BJ (cell line): ENCODE measurements around the gene HCRT. TPM values are rescaled to one million over a fixed set of nuclear protein-coding genes. Genes with fewer than 3 reads are reported as not detected.

Experiments used
- CTCF ChIA-PET: fragments of 350-600 bp; formaldehyde crosslinking; extraction: SDS; loops from one replicate; lab custom pipeline; 2021; ENCODE audit warnings: antibody characterized with exemption, inconsistent platforms; lab: Yijun Ruan, JAX
- POLR2A ChIA-PET: fragments of 300-600 bp; sonication (Branson Sonifier 250); formaldehyde crosslinking; extraction: SDS; loops from one replicate; lab custom pipeline; 2021; ENCODE audit warnings: antibody characterized with exemption; lab: Charles Lee
- DNase-seq: peaks from one replicate; pipeline ENCODE4 v3.0.0-alpha.2; 2011; ENCODE audit warnings: low read depth
- H3K27me3 ChIP-seq: 2 replicates; pipeline ENCODE4 v1.6.0; 2011; ENCODE audit warnings: low read length; ENCODE audit not compliant: control insufficient read depth, insufficient read depth
- H3K36me3 ChIP-seq: 2 replicates; pipeline ENCODE4 v1.5.1; 2011; ENCODE audit warnings: low read length; ENCODE audit not compliant: control insufficient read depth, insufficient read depth
- H3K4me3 ChIP-seq: 2 replicates; pipeline ENCODE4 v1.5.1; 2011; ENCODE audit warnings: low read depth, mild to moderate bottlenecking, control low read depth, low read length
- CTCF ChIP-seq: IDR thresholded peaks from 2 replicates; pipeline ENCODE4 v1.5.1; 2011; ENCODE audit warnings: low read depth, mild to moderate bottlenecking, control low read depth, inconsistent platforms, low read length, moderate library complexity; ENCODE audit not compliant: insufficient read depth
- polyA plus RNA-seq: library from polyadenylated mRNA; depleted of rRNA; stranded (reverse); fragments of >200 nt; gene quantifications from 2 replicates; pipeline ENCODE4 v1.2.3, GENCODE V29; 2011

HCRT gene
- polyA plus RNA-seq, 1 experiment, result not detected

GRCh38 chr17:42163696-42164407 is 21.4 kb downstream of the HCRT start:
- TF ChIP-seq CTCF, result no peak
- no peak for DNase-seq
- no peak overlapping the region for H3K4me3 ChIP-seq
- no peaks in the 10 kb centered on the region; the same call in none of the 2 replicates for H3K27me3 ChIP-seq
- no peaks in the 10 kb centered on the region for H3K36me3 ChIP-seq
- ChIA-PET CTCF (no interaction called here), POLR2A (no interaction called here)

GRCh38 chr17:42163113-42163512 is 22.1 kb downstream of the HCRT start:
- POLR2A ChIA-PET, result no interaction called here
- H3K36me3 ChIP-seq, result no peaks in the 10 kb centered on the region
- CTCF ChIA-PET, result no interaction called here
- peak; percentile 37; the same call in 1 of the 2 replicates for TF ChIP-seq CTCF
- DNase-seq, result no peak
- H3K27me3 ChIP-seq, result no peaks in the 10 kb centered on the region; the same call in none of the 2 replicates
- H3K4me3 ChIP-seq, result no peak overlapping the region

- Histone ChIP-seq H3K4me3 (no peak overlapping the region), H3K27me3 (no peaks in the 10 kb centered on the region), H3K36me3 (no peaks in the 10 kb centered on the region)
- CTCF ChIA-PET, result interaction anchor here (0.6 kb wide), 1 partner anchor 20 kb away, joined by 3 read pairs; the partner anchor contains the start of gene KCNH4
- DNase-seq, result no peak
- TF ChIP-seq CTCF, result no peak
- POLR2A ChIA-PET, result interaction anchor here (0.6 kb wide), 2 partner anchors 512 to 587 kb away, joined by 3 to 20 read pairs; no protein-coding TSS in a partner anchor
Observed at GRCh38 chr17:42160531-42160910, 24.7 kb downstream of the HCRT start.

DNA sequence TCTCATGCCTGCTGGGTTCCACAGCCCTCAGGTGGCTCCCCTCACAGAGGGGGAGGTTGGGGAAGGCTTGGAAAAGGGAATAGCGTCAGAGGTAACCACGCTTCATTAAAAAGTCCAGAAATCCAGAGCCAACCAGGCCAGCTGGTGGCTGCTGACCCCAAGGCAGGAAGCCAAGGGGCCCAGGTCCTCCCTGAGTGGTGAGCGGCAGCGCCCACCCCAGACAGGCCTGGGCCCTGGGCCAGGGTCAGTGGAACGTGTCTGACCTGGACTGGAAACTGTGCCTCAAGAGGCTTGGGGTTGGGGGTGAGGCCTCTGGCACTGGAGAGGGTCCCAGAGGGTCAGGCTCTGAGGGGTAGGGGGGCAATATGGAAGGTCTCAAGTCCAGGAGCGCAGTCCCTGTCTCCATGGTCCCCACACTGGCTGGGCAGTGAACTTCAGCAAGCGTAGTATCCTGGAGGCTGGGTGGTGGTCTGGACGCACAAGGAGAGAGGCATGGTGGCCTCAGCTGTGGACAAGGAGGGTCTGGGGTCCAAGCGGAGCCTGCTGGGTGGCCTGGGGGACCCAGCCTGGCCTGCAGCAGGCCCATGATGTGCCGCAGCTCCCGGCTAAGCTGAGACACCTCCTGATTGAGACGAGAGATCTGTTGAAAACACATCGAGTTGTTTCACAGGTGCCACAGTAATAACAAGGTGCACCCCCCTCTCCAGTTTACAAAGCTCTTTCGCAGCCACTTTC is 25.3 kb downstream of the HCRT start:
- H3K27me3 ChIP-seq, result no peaks in the 10 kb centered on the region
- H3K4me3 ChIP-seq, result no peak overlapping the region
- ChIA-PET POLR2A (interaction anchor here (0.6 kb wide), 1 partner anchor 512 kb away, joined by 20 read pairs; no protein-coding TSS in a partner anchor), CTCF (no interaction called here)
- no peak for DNase-seq
- no peak for TF ChIP-seq CTCF
- no peaks in the 10 kb centered on the region for H3K36me3 ChIP-seq

- no peak for DNase-seq
Observed at GRCh38 chr17:42155614-42156045, 29.6 kb downstream of the HCRT start.

More at GRCh38 chr17:42155614-42156045, 29.6 kb downstream of the HCRT start:
- Histone ChIP-seq H3K36me3 (peaks cover 1% of the 10 kb centered on the region; the same call in 1 of the 2 replicates), H3K4me3 (peak overlapping the region; percentile 40), H3K27me3 (no peaks in the 10 kb centered on the region)
- ChIA-PET POLR2A (no interaction called here), CTCF (interaction anchor here (0.9 to 1.2 kb wide), 3 partner anchors 10 to 28 kb away, joined by 3 read pairs; no protein-coding TSS in a partner anchor)
- TF ChIP-seq CTCF, result no peak
